GM23338 (cell line): Measurements from ENCODE around the gene UTP4. TPM values are rescaled to one million over a fixed set of nuclear protein-coding genes. Genes with fewer than 3 reads are reported as not detected.
A peak's percentile ranks its signal among the peaks of the same experiment; 100 is the strongest.

Experiments
- ATAC-seq: fragments of 200-7000 bp; cut with Tn5 transposase; 3 replicates; pipeline ENCODE4 v1.9.1; 2020
- DNase-seq: peaks from one replicate; pipeline ENCODE4 v3.0.0-alpha.2; 2015; ENCODE audit warnings: low spot score
- H2AFZ ChIP-seq: fragments of 200-600 bp; sonication (generic); 2 replicates; pipeline ENCODE4 v1.8.0; 2016; ENCODE audit warnings: antibody characterized with exemption, mild to moderate bottlenecking, moderate library complexity
- H3F3A ChIP-seq: fragments of 200-600 bp; sonication (generic); replicated peaks from 2 replicates; pipeline ENCODE4 v1.8.0; 2017; ENCODE audit warnings: antibody characterized with exemption, mixed run types, low read depth
- H3K27ac ChIP-seq: fragments of 200-600 bp; sonication (generic); 2 replicates; pipeline ENCODE4 v1.6.1; 2016; ENCODE audit warnings: low read depth
- H3K27me3 ChIP-seq: fragments of 200-600 bp; sonication (generic); 2 replicates; pipeline ENCODE4 v1.8.0; 2016; ENCODE audit warnings: mild to moderate bottlenecking, mixed run types, moderate library complexity; ENCODE audit not compliant: insufficient read depth
- H3K36me3 ChIP-seq: fragments of 200-600 bp; sonication (generic); 2 replicates; pipeline ENCODE4 v1.8.0; 2016; ENCODE audit warnings: mild to moderate bottlenecking; ENCODE audit not compliant: insufficient read depth
- H3K4me1 ChIP-seq: fragments of 200-600 bp; sonication (generic); 2 replicates; pipeline ENCODE4 v1.8.0; 2016; ENCODE audit warnings: mild to moderate bottlenecking, moderate library complexity; ENCODE audit not compliant: insufficient read depth
- H3K4me2 ChIP-seq: fragments of 200-600 bp; sonication (generic); 2 replicates; pipeline ENCODE4 v1.7.1; 2017; ENCODE audit warnings: mixed run types
- H3K4me3 ChIP-seq: fragments of 200-600 bp; sonication (generic); 2 replicates; pipeline ENCODE4 v1.6.1; 2016; ENCODE audit warnings: mixed run types
- H3K79me2 ChIP-seq: fragments of 200-600 bp; sonication (generic); replicated peaks from 2 replicates; pipeline ENCODE4 v1.8.0; 2017; ENCODE audit warnings: mild to moderate bottlenecking; ENCODE audit not compliant: insufficient read depth
- H3K9me2 ChIP-seq: fragments of 200-600 bp; sonication (generic); 2 replicates; pipeline ENCODE4 v1.8.0; 2017; ENCODE audit not compliant: insufficient read depth
- H4K20me1 ChIP-seq: fragments of 200-600 bp; sonication (generic); replicated peaks from 2 replicates; pipeline ENCODE4 v1.8.0; 2017; ENCODE audit warnings: mild to moderate bottlenecking; ENCODE audit not compliant: insufficient read depth
- H3K27ac Mint-ChIP-seq: 2 replicates; pipeline ENCODE4 v1.8.0; 2020; ENCODE audit warnings: inconsistent platforms, mild to moderate bottlenecking, moderate library complexity, mixed read lengths
- H3K27me3 Mint-ChIP-seq: 3 replicates; pipeline ENCODE4 v1.8.0; 2022; ENCODE audit warnings: low read depth, mild to moderate bottlenecking, moderate library complexity, mixed read lengths, inconsistent platforms; ENCODE audit not compliant: insufficient read depth, poor library complexity
- H3K36me3 Mint-ChIP-seq: 3 replicates; pipeline ENCODE4 v1.8.0; 2021; ENCODE audit warnings: low read depth, mild to moderate bottlenecking, inconsistent platforms, moderate library complexity, mixed read lengths
- H3K4me1 Mint-ChIP-seq: 3 replicates; pipeline ENCODE4 v1.8.0; 2020; ENCODE audit warnings: mild to moderate bottlenecking, inconsistent platforms, mixed read lengths
- H3K4me3 Mint-ChIP-seq: 3 replicates; pipeline ENCODE4 v1.8.0; 2021; ENCODE audit warnings: moderate library complexity, mild to moderate bottlenecking, inconsistent platforms, mixed read lengths
- H3K9me3 Mint-ChIP-seq: 3 replicates; pipeline ENCODE4 v1.8.0; 2020; ENCODE audit warnings: moderate library complexity, mild to moderate bottlenecking, inconsistent platforms, mixed read lengths
- CREB1 ChIP-seq: fragments of 250-450 bp; sonication (Bioruptor Pico); IDR thresholded peaks from 2 replicates; pipeline ENCODE4 v1.5.0; 2020; ENCODE audit warnings: low read depth, mild to moderate bottlenecking, moderate library complexity
- EZH2 ChIP-seq: fragments of 200-600 bp; sonication (generic); IDR thresholded peaks from one replicate; pipeline ENCODE4 v1.8.0; 2017; ENCODE audit warnings: antibody characterized with exemption, mild to moderate bottlenecking, low read depth; ENCODE audit not compliant: unreplicated experiment
- EZH2phosphoT487 ChIP-seq: fragments of 200-600 bp; sonication (generic); IDR thresholded peaks from one replicate; pipeline ENCODE4 v1.8.1; 2018; ENCODE audit warnings: antibody characterized with exemption; ENCODE audit not compliant: unreplicated experiment
- JUNB ChIP-seq: IDR thresholded peaks from one replicate; pipeline ENCODE4 v1.6.1; 2016; ENCODE audit warnings: antibody characterized with exemption; ENCODE audit not compliant: unreplicated experiment
- NANOG ChIP-seq: IDR thresholded peaks from 2 replicates; pipeline ENCODE4 v1.6.1; 2016; ENCODE audit warnings: antibody characterized with exemption, borderline replicate concordance
- POLR2AphosphoS5 ChIP-seq: IDR thresholded peaks from 2 replicates; pipeline ENCODE4 v1.6.1; 2016; ENCODE audit warnings: antibody characterized with exemption, low read depth
- STAT1 ChIP-seq: IDR thresholded peaks from one replicate; pipeline ENCODE4 v1.6.1; 2016; ENCODE audit warnings: antibody characterized with exemption; ENCODE audit not compliant: unreplicated experiment
- ZNF331 ChIP-seq: fragments of 250-450 bp; sonication (Bioruptor Pico); IDR thresholded peaks from 2 replicates; pipeline ENCODE4 v1.5.0; 2020; ENCODE audit warnings: low read depth, mild to moderate bottlenecking, moderate library complexity
- polyA plus RNA-seq: library from polyadenylated mRNA; unstranded; fragments of >200 nt; fragmentation: Nextera tagmentation; extraction: Ambion mirVana; gene quantifications from 2 replicates; pipeline ENCODE4 v1.2.1, GENCODE V29; 2016
- total RNA-seq: library from RNA; depleted of rRNA; stranded (reverse); fragments of >200 nt; shearing (Covaris generic); gene quantifications from 2 replicates; pipeline ENCODE4 v1.2.3, GENCODE V29; 2014
- TF ChIP-seq, protein P1 (sequence below): IDR thresholded peaks from one replicate; pipeline ENCODE4 v1.6.1; 2018; ENCODE audit warnings: antibody characterized with exemption; ENCODE audit not compliant: unreplicated experiment
- TF ChIP-seq, protein P2 (sequence below): fragments of 250-450 bp; sonication (Bioruptor Pico); IDR thresholded peaks from 2 replicates; pipeline ENCODE4 v1.5.0; 2020; ENCODE audit warnings: mild to moderate bottlenecking, moderate library complexity

The UTP4 gene
- total and polyA plus RNA-seq, 2 experiments from 2014 or later = 63.2 to 66.6 TPM

DNA sequence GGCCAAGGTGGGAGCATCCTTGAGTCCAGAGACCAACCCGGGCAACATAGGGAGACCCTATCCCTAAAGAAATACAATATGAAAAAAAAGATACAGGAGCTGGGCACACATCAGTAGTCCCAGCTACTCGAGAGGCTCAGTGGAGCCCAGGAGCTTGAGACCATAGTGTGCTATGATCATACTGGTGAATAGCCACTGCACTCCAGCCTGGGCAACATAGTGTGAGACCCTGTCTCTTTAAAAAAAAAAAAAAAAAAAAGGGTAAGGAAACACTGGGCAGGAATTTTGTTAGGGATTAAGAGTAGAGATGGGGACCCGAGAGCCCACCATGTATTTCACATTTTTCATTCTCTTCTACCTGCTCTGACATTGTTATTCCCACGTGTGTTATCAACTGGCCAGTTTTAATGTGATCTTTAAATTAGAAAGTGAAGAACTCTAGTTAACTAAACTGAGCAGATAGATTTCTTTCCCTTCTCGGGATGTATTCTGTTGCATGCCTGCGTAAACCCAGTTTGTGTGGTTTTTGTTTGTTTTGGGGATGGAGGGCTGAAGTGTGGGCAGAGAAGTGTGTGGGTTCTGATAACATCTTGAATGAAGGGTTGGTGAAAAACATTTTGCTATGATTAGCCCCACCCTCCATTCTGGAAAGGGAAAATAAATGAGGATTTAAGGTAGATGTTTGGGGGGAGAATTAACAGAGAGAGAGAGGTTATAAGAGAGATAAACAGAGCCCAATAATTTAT lies 37.3 kb downstream of the UTP4 start:
- H3K4me1 ChIP-seq = no peaks in the 10 kb centered on the region
- DNase-seq (no peak), ATAC-seq (no peak)
- H3K79me2 ChIP-seq = no peaks in the 10 kb centered on the region
- no peak overlapping the region; the same call in 2 of the 3 replicates for H3K4me3 Mint-ChIP-seq
- H3F3A ChIP-seq = 0 out of 2 replicates have a peak, but pooled peaks cover 6% of the 10 kb centered on the region
- peak overlapping the region; percentile 8; the same call in 1 of the 2 replicates for H3K27ac Mint-ChIP-seq
- peaks cover 2% of the 10 kb centered on the region for H3K27me3 Mint-ChIP-seq
- peaks cover 13% of the 10 kb centered on the region; the same call in 2 of the 3 replicates for H3K4me1 Mint-ChIP-seq
- no peak overlapping the region for H3K4me2 ChIP-seq
- H3K27me3 ChIP-seq = no peaks in the 10 kb centered on the region
- H3K36me3 ChIP-seq = peaks cover 25% of the 10 kb centered on the region
- peaks cover 54% of the 10 kb centered on the region for H3K36me3 Mint-ChIP-seq
- peaks cover 15% of the 10 kb centered on the region for H4K20me1 ChIP-seq
- H3K4me3 ChIP-seq = no peak overlapping the region
- peak overlapping the region; percentile 60; the same call in 1 of the 2 replicates for H3K27ac ChIP-seq
- H2AFZ ChIP-seq = no peak overlapping the region
- no peak for TF ChIP-seq EZH2phosphoT487
- no peaks in the 10 kb centered on the region for H3K9me2 ChIP-seq
- H3K9me3 Mint-ChIP-seq = no peaks in the 10 kb centered on the region

DNA sequence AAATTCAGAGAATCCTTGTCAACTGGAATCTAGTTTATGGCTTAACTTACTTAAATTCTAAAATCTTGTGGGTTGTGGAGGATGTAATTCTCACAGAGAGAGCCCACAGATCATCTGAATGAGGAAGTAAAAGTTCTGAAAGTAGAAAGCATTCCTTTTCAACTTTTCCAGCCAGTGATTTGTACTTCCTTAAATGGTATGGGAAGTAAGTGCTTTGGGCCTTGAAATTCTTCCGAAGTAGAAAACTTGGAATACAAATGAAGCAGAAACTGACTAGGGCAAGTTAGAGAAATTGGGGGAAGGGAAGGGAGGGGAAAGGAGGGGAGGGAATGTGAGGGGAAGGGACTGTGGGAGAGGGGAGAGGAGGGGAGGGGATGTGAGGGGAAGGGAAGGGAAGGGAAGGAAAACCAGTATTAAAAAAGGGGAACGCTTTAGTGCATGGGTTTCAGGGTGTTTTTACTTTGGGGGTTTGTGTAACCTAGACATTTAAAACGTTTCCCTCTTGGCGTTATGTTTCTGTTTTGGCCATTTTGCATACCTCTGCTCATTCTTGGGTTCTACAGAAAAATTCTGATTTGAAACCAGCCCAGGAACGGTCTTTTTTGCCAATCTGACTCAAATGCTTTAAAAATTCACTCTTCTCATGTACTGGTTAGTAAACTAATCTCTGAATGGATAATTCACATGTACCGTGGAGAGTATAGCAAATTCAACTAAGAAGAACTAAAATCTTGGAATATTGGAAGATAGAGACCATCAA lies 39.1 kb downstream of the UTP4 start:
- H3K79me2 ChIP-seq = no peaks in the 10 kb centered on the region
- no peaks in the 10 kb centered on the region for H3K27me3 ChIP-seq
- H3K27ac ChIP-seq = peak overlapping the region; percentile 83
- peaks cover 12% of the 10 kb centered on the region; the same call in 1 of the 2 replicates for H3K36me3 ChIP-seq
- H3K9me2 ChIP-seq = no peaks in the 10 kb centered on the region
- Mint-ChIP-seq H3K27me3 (peaks cover 2% of the 10 kb centered on the region), H3K36me3 (peaks cover 37% of the 10 kb centered on the region), H3K4me3 (no peak overlapping the region), H3K4me1 (peaks cover 13% of the 10 kb centered on the region; the same call in 2 of the 3 replicates), H3K9me3 (no peaks in the 10 kb centered on the region), H3K27ac (peak overlapping the region; percentile 86)
- DNase-seq (peak; percentile 66), ATAC-seq (peak; percentile 53)
- no peaks in the 10 kb centered on the region for H3K4me1 ChIP-seq
- no peak overlapping the region for H3K4me3 ChIP-seq
- H3K4me2 ChIP-seq = no peak overlapping the region
- 0 out of 2 replicates have a peak, but pooled peaks cover 9% of the 10 kb centered on the region for H3F3A ChIP-seq
- peaks cover 3% of the 10 kb centered on the region; the same call in 1 of the 2 replicates for H4K20me1 ChIP-seq
- H2AFZ ChIP-seq = no peak overlapping the region
- no peak for TF ChIP-seq STAT1
- no peak for TF ChIP-seq POLR2AphosphoS5
- TF ChIP-seq, protein P1, sequence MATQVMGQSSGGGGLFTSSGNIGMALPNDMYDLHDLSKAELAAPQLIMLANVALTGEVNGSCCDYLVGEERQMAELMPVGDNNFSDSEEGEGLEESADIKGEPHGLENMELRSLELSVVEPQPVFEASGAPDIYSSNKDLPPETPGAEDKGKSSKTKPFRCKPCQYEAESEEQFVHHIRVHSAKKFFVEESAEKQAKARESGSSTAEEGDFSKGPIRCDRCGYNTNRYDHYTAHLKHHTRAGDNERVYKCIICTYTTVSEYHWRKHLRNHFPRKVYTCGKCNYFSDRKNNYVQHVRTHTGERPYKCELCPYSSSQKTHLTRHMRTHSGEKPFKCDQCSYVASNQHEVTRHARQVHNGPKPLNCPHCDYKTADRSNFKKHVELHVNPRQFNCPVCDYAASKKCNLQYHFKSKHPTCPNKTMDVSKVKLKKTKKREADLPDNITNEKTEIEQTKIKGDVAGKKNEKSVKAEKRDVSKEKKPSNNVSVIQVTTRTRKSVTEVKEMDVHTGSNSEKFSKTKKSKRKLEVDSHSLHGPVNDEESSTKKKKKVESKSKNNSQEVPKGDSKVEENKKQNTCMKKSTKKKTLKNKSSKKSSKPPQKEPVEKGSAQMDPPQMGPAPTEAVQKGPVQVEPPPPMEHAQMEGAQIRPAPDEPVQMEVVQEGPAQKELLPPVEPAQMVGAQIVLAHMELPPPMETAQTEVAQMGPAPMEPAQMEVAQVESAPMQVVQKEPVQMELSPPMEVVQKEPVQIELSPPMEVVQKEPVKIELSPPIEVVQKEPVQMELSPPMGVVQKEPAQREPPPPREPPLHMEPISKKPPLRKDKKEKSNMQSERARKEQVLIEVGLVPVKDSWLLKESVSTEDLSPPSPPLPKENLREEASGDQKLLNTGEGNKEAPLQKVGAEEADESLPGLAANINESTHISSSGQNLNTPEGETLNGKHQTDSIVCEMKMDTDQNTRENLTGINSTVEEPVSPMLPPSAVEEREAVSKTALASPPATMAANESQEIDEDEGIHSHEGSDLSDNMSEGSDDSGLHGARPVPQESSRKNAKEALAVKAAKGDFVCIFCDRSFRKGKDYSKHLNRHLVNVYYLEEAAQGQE = no peak
- TF ChIP-seq ZNF331 (CRISPR knock-in tag) = no peak
- TF ChIP-seq EZH2 = no peak
- no peak for TF ChIP-seq CREB1
- TF ChIP-seq EZH2phosphoT487 = no peak
- no peak for TF ChIP-seq NANOG
- TF ChIP-seq, protein P2, sequence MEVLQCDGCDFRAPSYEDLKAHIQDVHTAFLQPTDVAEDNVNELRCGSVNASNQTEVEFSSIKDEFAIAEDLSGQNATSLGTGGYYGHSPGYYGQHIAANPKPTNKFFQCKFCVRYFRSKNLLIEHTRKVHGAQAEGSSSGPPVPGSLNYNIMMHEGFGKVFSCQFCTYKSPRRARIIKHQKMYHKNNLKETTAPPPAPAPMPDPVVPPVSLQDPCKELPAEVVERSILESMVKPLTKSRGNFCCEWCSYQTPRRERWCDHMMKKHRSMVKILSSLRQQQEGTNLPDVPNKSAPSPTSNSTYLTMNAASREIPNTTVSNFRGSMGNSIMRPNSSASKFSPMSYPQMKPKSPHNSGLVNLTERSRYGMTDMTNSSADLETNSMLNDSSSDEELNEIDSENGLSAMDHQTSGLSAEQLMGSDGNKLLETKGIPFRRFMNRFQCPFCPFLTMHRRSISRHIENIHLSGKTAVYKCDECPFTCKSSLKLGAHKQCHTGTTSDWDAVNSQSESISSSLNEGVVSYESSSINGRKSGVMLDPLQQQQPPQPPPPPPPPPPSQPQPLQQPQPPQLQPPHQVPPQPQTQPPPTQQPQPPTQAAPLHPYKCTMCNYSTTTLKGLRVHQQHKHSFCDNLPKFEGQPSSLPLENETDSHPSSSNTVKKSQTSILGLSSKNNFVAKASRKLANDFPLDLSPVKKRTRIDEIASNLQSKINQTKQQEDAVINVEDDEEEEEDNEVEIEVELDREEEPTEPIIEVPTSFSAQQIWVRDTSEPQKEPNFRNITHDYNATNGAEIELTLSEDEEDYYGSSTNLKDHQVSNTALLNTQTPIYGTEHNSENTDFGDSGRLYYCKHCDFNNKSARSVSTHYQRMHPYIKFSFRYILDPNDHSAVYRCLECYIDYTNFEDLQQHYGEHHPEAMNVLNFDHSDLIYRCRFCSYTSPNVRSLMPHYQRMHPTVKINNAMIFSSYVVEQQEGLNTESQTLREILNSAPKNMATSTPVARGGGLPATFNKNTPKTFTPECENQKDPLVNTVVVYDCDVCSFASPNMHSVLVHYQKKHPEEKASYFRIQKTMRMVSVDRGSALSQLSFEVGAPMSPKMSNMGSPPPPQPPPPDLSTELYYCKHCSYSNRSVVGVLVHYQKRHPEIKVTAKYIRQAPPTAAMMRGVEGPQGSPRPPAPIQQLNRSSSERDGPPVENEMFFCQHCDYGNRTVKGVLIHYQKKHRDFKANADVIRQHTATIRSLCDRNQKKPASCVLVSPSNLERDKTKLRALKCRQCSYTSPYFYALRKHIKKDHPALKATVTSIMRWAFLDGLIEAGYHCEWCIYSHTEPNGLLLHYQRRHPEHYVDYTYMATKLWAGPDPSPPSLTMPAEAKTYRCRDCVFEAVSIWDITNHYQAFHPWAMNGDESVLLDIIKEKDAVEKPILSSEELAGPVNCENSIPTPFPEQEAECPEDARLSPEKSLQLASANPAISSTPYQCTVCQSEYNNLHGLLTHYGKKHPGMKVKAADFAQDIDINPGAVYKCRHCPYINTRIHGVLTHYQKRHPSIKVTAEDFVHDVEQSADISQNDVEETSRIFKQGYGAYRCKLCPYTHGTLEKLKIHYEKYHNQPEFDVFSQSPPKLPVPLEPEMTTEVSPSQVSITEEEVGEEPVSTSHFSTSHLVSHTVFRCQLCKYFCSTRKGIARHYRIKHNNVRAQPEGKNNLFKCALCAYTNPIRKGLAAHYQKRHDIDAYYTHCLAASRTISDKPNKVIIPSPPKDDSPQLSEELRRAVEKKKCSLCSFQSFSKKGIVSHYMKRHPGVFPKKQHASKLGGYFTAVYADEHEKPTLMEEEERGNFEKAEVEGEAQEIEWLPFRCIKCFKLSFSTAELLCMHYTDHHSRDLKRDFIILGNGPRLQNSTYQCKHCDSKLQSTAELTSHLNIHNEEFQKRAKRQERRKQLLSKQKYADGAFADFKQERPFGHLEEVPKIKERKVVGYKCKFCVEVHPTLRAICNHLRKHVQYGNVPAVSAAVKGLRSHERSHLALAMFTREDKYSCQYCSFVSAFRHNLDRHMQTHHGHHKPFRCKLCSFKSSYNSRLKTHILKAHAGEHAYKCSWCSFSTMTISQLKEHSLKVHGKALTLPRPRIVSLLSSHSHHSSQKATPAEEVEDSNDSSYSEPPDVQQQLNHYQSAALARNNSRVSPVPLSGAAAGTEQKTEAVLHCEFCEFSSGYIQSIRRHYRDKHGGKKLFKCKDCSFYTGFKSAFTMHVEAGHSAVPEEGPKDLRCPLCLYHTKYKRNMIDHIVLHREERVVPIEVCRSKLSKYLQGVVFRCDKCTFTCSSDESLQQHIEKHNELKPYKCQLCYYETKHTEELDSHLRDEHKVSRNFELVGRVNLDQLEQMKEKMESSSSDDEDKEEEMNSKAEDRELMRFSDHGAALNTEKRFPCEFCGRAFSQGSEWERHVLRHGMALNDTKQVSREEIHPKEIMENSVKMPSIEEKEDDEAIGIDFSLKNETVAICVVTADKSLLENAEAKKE (CRISPR knock-in tag) = no peak
- no peak for TF ChIP-seq JUNB
